GM12878 (cell line): ENCODE measurements around the gene TNFRSF8. TPM values are rescaled to one million over a fixed set of nuclear protein-coding genes. Genes with fewer than 3 reads are reported as not detected.
A peak's percentile ranks its signal among the peaks of the same experiment; 100 is the strongest.

Source experiments
- BMI1 ChIP-seq: fragments of 450-650 bp; IDR thresholded peaks from 2 replicates; pipeline ENCODE4 v1.6.1; 2016; ENCODE audit warnings: mild to moderate bottlenecking, moderate library complexity, borderline replicate concordance
- CBFB ChIP-seq: IDR thresholded peaks from 2 replicates; pipeline ENCODE4 v1.6.1; 2016; ENCODE audit warnings: antibody characterized with exemption, low read depth
- CHD1 ChIP-seq: IDR thresholded peaks from 2 replicates; pipeline ENCODE4 v1.6.1; 2012; ENCODE audit warnings: low read depth, low read length, improper control_type of control experiment
- ESRRA ChIP-seq: IDR thresholded peaks from 2 replicates; pipeline ENCODE4 v1.6.1; 2012; ENCODE audit warnings: mild to moderate bottlenecking, low read length, improper control_type of control experiment
- FOXM1 ChIP-seq: IDR thresholded peaks from 2 replicates; pipeline ENCODE4 v1.6.1; 2012; ENCODE audit warnings: low read depth, mild to moderate bottlenecking, inconsistent platforms, low read length, moderate library complexity
- HCFC1 ChIP-seq: fragments of 150-350 bp; IDR thresholded peaks from 2 replicates; pipeline ENCODE4 v1.6.1; 2014; ENCODE audit warnings: low read length
- MXI1 ChIP-seq: fragments of 150-350 bp; IDR thresholded peaks from 2 replicates; pipeline ENCODE4 v1.6.1; 2011; ENCODE audit warnings: low read depth, mild to moderate bottlenecking, inconsistent platforms, low read length, improper control_type of control experiment
- NR2C1 ChIP-seq: fragments of 450-650 bp; IDR thresholded peaks from 2 replicates; pipeline ENCODE4 v1.6.1; 2017; ENCODE audit warnings: antibody characterized with exemption, mild to moderate bottlenecking, moderate library complexity
- NR2F1 ChIP-seq: fragments of 450-650 bp; conservative IDR thresholded peaks from 2 replicates; pipeline ENCODE4 v1.6.1; 2017; ENCODE audit warnings: mild to moderate bottlenecking
- PAX8 ChIP-seq: fragments of 450-650 bp; IDR thresholded peaks from 2 replicates; pipeline ENCODE4 v1.6.1; 2017; ENCODE audit warnings: mild to moderate bottlenecking, moderate library complexity
- POLR2A ChIP-seq: IDR thresholded peaks from 2 replicates; pipeline ENCODE4 v1.6.1; 2011; ENCODE audit warnings: low read depth, mild to moderate bottlenecking, low read length
- RAD51 ChIP-seq: fragments of 450-650 bp; IDR thresholded peaks from 2 replicates; pipeline ENCODE4 v1.6.1; 2016; ENCODE audit warnings: moderate library complexity, mild to moderate bottlenecking, inconsistent platforms
- SMARCA5 ChIP-seq: fragments of 450-650 bp; IDR thresholded peaks from 2 replicates; pipeline ENCODE4 v1.6.1; 2017; ENCODE audit warnings: mild to moderate bottlenecking
- STAT1 ChIP-seq: fragments of 450-650 bp; conservative IDR thresholded peaks from 2 replicates; pipeline ENCODE4 v1.6.1; 2014; ENCODE audit warnings: antibody characterized with exemption, mild to moderate bottlenecking
- TAF1 ChIP-seq: IDR thresholded peaks from 2 replicates; pipeline ENCODE4 v1.6.1; 2011; ENCODE audit warnings: mild to moderate bottlenecking, low read depth, low read length, borderline replicate concordance
- TCF7 ChIP-seq: IDR thresholded peaks from 2 replicates; pipeline ENCODE4 v1.6.1; 2014; ENCODE audit warnings: antibody characterized with exemption, borderline replicate concordance
- ZNF274 ChIP-seq: IDR thresholded peaks from one replicate; pipeline ENCODE4 v1.8.0; 2011; ENCODE audit not compliant: insufficient read length, insufficient read depth
- ZZZ3 ChIP-seq: IDR thresholded peaks from 2 replicates; pipeline ENCODE4 v1.6.1; 2011; ENCODE audit warnings: low read depth; ENCODE audit not compliant: control insufficient read depth, insufficient read length
- polyA plus RNA-seq, 11 experiments: library from polyadenylated mRNA; depleted of rRNA in 4 of 11; unstranded in 6 of 11; stranded (reverse) in 5 of 11; fragments of >200 nt; fragmentation: Nextera tagmentation in 4 of 11; fragmentation: Illumina TruSeq in 1 of 11; extraction: Ambion mirVana in 4 of 11; extraction: Trizol in 1 of 11; gene quantifications; 1 replicate in 1 of 11; 2 replicates in 10 of 11; pipeline versions ENCODE4 v1.2.1 to v1.2.3, GENCODE V29; 2011 to 2016; ENCODE audit warnings: inconsistent platforms in 2 of 11, missing spikeins in 2 of 11, low read depth in 1 of 11
- total RNA-seq, 4 experiments: library from RNA; depleted of rRNA in 3 of 4; stranded (reverse); fragments of >200 nt in 3 of 4; fragmentation: Illumina TruSeq in 1 of 4; extraction: Trizol in 1 of 4; gene quantifications; 2 replicates each; pipeline versions ENCODE4 v1.2.1 to v1.2.3, GENCODE V29; 2013 to 2021
- TF ChIP-seq, protein P1 (sequence below): fragments of 450-650 bp; IDR thresholded peaks from 2 replicates; pipeline ENCODE4 v1.6.1; 2017; ENCODE audit warnings: borderline replicate concordance
- TF ChIP-seq, protein P2 (sequence below): fragments of 450-650 bp; formaldehyde crosslinking; IDR thresholded peaks from 2 replicates; pipeline ENCODE4 v1.4.0; 2022; ENCODE audit warnings: mild to moderate bottlenecking, moderate library complexity
- TF ChIP-seq, protein P3 (sequence below): IDR thresholded peaks from 2 replicates; pipeline ENCODE4 v1.6.1; 2011; ENCODE audit warnings: borderline replicate concordance, low read depth, mild to moderate bottlenecking, moderate library complexity, mixed read lengths, low read length; ENCODE audit not compliant: insufficient read depth; ENCODE audit errors: extremely low read length
- TF ChIP-seq, protein P4 (sequence below): fragments of 450-650 bp; IDR thresholded peaks from 2 replicates; pipeline ENCODE4 v1.6.1; 2017; ENCODE audit warnings: mild to moderate bottlenecking, moderate library complexity
- TF ChIP-seq, protein P5 (sequence below): fragments of 450-650 bp; IDR thresholded peaks from 2 replicates; pipeline ENCODE4 v1.6.1; 2016; ENCODE audit warnings: mild to moderate bottlenecking

TNFRSF8 gene
- total and polyA plus RNA-seq, 10 of the 15 experiments (the other 5 are each of a cell fraction or from before 2014, with no cell fraction given): 9.8 to 114 (median 58.8) TPM

DNA sequence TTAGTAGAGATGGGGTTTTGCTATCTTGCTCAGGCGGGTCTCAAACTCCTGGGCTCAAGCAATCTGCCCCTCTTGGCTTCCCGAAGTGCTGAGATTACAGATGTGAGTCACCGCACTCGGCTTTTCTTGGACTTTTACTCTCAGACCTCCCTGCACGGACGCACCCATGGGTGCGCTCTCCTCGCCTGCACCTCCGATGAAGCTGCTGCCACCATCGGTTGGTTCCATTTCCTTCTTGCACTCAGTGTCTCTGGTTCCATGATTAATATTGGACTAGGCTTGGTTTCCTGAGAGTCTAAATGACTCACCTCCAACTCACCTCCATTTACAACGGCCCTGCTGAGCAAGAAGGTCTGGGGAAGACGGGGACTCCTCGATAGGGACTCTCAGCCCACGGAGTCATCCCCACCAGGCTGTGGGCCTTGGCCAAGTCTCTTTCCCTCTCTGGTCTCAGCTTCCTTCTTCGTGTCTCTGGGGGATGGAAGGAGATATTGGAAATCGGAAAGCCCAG, 6.7 kb upstream of the TNFRSF8 start (continued):
- TF ChIP-seq, protein P1, sequence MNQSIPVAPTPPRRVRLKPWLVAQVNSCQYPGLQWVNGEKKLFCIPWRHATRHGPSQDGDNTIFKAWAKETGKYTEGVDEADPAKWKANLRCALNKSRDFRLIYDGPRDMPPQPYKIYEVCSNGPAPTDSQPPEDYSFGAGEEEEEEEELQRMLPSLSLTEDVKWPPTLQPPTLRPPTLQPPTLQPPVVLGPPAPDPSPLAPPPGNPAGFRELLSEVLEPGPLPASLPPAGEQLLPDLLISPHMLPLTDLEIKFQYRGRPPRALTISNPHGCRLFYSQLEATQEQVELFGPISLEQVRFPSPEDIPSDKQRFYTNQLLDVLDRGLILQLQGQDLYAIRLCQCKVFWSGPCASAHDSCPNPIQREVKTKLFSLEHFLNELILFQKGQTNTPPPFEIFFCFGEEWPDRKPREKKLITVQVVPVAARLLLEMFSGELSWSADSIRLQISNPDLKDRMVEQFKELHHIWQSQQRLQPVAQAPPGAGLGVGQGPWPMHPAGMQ: no peak
- TF ChIP-seq STAT1: no peak
- TF ChIP-seq, protein P2, sequence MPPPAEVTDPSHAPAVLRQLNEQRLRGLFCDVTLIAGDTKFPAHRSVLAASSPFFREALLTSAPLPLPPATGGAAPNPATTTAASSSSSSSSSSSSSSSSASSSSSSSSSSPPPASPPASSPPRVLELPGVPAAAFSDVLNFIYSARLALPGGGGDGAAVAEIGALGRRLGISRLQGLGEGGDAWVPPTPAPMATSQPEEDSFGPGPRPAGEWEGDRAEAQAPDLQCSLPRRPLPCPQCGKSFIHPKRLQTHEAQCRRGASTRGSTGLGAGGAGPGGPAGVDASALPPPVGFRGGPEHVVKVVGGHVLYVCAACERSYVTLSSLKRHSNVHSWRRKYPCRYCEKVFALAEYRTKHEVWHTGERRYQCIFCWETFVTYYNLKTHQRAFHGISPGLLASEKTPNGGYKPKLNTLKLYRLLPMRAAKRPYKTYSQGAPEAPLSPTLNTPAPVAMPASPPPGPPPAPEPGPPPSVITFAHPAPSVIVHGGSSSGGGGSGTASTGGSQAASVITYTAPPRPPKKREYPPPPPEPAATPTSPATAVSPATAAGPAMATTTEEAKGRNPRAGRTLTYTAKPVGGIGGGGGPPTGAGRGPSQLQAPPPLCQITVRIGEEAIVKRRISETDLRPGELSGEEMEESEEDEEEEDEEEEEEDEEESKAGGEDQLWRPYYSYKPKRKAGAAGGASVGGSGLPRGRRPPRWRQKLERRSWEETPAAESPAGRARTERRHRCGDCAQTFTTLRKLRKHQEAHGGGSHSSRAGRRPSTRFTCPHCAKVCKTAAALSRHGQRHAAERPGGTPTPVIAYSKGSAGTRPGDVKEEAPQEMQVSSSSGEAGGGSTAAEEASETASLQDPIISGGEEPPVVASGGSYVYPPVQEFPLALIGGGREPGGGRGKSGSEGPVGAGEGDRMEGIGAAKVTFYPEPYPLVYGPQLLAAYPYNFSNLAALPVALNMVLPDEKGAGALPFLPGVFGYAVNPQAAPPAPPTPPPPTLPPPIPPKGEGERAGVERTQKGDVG (CRISPR knock-in tag): no peak
- no peak for TF ChIP-seq HCFC1
- no peak for TF ChIP-seq CBFB
- TF ChIP-seq TCF7: no peak
- no peak for TF ChIP-seq TAF1
- TF ChIP-seq, protein P3, sequence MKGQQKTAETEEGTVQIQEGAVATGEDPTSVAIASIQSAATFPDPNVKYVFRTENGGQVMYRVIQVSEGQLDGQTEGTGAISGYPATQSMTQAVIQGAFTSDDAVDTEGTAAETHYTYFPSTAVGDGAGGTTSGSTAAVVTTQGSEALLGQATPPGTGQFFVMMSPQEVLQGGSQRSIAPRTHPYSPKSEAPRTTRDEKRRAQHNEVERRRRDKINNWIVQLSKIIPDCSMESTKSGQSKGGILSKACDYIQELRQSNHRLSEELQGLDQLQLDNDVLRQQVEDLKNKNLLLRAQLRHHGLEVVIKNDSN: no peak
- TF ChIP-seq NR2C1: no peak
- TF ChIP-seq, protein P4, sequence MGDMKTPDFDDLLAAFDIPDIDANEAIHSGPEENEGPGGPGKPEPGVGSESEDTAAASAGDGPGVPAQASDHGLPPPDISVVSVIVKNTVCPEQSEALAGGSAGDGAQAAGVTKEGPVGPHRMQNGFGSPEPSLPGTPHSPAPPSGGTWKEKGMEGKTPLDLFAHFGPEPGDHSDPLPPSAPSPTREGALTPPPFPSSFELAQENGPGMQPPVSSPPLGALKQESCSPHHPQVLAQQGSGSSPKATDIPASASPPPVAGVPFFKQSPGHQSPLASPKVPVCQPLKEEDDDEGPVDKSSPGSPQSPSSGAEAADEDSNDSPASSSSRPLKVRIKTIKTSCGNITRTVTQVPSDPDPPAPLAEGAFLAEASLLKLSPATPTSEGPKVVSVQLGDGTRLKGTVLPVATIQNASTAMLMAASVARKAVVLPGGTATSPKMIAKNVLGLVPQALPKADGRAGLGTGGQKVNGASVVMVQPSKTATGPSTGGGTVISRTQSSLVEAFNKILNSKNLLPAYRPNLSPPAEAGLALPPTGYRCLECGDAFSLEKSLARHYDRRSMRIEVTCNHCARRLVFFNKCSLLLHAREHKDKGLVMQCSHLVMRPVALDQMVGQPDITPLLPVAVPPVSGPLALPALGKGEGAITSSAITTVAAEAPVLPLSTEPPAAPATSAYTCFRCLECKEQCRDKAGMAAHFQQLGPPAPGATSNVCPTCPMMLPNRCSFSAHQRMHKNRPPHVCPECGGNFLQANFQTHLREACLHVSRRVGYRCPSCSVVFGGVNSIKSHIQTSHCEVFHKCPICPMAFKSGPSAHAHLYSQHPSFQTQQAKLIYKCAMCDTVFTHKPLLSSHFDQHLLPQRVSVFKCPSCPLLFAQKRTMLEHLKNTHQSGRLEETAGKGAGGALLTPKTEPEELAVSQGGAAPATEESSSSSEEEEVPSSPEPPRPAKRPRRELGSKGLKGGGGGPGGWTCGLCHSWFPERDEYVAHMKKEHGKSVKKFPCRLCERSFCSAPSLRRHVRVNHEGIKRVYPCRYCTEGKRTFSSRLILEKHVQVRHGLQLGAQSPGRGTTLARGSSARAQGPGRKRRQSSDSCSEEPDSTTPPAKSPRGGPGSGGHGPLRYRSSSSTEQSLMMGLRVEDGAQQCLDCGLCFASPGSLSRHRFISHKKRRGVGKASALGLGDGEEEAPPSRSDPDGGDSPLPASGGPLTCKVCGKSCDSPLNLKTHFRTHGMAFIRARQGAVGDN: no peak
- no peak for TF ChIP-seq PAX8
- TF ChIP-seq, protein P5, sequence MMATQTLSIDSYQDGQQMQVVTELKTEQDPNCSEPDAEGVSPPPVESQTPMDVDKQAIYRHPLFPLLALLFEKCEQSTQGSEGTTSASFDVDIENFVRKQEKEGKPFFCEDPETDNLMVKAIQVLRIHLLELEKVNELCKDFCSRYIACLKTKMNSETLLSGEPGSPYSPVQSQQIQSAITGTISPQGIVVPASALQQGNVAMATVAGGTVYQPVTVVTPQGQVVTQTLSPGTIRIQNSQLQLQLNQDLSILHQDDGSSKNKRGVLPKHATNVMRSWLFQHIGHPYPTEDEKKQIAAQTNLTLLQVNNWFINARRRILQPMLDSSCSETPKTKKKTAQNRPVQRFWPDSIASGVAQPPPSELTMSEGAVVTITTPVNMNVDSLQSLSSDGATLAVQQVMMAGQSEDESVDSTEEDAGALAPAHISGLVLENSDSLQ: no peak
- no peak for TF ChIP-seq ESRRA
- TF ChIP-seq ZZZ3: no peak
- TF ChIP-seq RAD51: no peak
- peak; percentile 59; the same call in 1 of the 2 replicates for TF ChIP-seq SMARCA5
- no peak for TF ChIP-seq ZNF274
- no peak for TF ChIP-seq MXI1
- no peak for TF ChIP-seq FOXM1
- no peak for TF ChIP-seq NR2F1
- no peak for TF ChIP-seq BMI1
- TF ChIP-seq POLR2A: no peak
- TF ChIP-seq CHD1: no peak
